Measurements from ENCODE around the gene RUSC2. TPM values are rescaled to one million over a fixed set of nuclear protein-coding genes. Genes with fewer than 3 reads are reported as not detected.
A peak's percentile ranks its signal among the peaks of the same experiment; 100 is the strongest.
"Not testable (repeated sequence)": the region's sequence is repeated elsewhere in the genome, so short reads cannot be mapped to it uniquely, and the experiment has no call there.

RUSC2 gene
- polyA plus RNA-seq, 1 donor = 71.7 TPM

GRCh38 chr9:35521708-35522107, 31.8 kb downstream of the RUSC2 start:
- no peak for DNase-seq (ENCODE audit: low read depth)

DNA sequence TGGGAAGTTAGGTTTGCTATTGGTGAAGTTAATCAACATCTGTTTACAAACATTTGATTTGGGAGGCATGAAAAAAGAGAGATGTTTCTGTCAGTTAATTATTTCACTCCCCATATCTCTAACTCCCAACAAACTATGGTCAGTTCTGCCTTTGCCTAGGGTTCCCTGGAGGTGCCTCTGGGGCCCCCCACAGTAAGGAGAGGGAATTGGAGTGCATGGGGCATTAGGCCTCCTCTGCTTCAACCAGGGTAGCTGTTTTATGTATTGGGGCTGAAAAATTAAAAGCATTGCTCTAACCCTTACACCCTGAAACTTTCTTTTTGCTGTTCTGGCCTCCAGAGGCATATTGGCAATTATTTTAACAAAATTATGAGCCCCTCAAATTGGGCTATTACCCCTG, 32.3 kb downstream of the RUSC2 start:
- DNase-seq (ENCODE audit: low read depth) = no peak

DNA sequence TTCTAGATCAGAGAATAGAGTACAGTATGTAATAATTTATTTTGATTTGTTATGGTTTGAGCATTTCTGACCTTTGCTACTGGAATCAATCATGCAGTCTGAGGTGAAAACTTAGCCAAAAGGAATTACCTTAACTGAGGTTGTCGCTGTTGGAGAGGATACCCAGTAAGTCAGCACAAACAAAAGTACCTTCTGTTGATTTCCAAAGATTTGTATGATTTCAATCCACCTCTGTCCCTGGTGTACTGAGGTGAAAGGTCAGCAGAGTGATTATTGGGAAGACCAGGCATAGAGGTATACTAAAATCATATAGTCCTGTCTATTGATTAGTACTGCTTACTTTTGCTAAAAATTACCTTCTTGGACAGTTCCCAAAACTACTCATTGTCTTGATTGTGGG, 32.8 kb downstream of the RUSC2 start:
- DNase-seq (ENCODE audit: low read depth) = no peak

DNA sequence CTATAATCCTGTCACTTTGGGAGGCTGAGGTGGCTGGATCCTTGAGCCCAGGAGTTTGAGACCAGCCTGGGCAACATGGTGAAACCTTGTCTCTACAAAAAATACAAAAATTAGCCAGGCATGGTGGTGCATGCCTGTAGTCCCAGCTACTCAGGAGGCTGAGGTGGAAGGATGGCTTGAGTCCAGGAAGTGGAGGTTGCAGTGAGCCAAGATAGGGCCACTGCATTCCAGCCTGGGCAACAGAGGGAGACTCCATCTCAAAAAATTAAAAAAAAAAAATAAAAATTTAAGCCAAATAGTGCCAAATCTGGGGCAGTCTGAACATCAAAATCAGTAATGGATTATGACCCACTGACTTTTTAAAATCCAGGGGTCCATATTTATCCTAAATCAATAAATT, 33.6 kb downstream of the RUSC2 start:
- DNase-seq (ENCODE audit: low read depth) = not testable (repeated sequence)

- no peak for DNase-seq (ENCODE audit: low read depth)
These were observed 36.3 kb downstream of the RUSC2 start for GRCh38 chr9:35526087-35526801.

DNA sequence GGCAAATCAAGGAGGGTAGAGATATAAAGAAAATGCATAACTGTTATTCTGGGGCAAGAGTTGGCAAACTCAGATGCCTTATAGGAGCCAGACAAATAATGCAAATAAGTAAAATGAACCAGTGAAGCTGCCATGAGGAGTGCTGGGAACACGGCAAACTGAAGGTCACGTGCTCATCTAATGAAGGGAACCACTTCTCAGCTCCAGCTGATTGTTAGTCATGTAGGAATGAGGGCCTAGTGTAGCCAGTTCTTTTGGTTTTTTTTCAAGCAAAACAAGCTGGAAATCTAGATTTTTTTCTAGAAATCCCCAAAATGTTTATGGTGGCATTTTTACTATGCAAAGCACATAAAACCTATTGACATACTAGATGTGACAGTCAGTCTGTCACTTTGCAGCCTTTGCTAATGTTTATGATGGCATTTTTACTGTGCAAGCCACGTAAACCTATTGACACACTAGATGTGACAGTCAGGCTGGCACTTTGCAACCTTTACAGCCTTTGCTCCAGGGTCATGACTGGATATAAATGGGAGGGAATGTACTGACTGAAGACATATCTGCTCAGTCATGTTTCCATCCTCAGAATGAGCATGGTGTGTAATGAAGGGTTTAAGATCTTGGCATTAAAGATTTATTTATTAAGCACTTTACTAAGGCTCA, 39.4 kb downstream of the RUSC2 start:
- no peak for DNase-seq (ENCODE audit: low read depth)

GRCh38 chr9:35533398-35533797, 43.5 kb downstream of the RUSC2 start:
- DNase-seq (ENCODE audit: low read depth) = no peak

- DNase-seq (ENCODE audit: low read depth) = not testable (repeated sequence)
These were observed 45.0 kb downstream of the RUSC2 start for GRCh38 chr9:35534921-35535320.

DNA sequence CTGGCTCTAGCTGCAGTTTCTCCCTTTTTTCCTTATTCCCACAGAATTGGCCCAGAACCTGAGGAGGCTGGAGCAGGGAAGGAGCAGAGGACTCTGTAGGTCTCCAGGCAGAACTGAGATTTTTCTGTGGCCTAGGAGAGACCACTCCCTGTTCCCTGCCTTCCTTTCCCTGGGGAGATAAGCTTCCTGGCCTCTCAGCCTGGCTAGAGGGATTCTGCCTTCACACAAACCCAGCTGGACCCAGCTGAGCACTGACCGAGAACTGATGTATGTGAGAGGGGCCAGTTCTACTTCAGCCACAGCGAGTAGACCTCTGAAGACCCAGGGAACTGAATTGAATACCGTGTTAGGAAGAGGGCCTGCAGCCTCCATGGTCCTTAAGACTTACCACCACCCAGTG, 48.0 kb downstream of the RUSC2 start:
- DNase-seq (ENCODE audit: low read depth) = no peak

GRCh38 chr9:35538361-35539234, 48.7 kb downstream of the RUSC2 start:
- peak; percentile 67 for DNase-seq (ENCODE audit: low read depth)

Other genes with a start within 250 kb of the RUSC2 start
- gene TESK1, start 115.2 kb downstream of the RUSC2 start, polyA plus RNA-seq (ENCODE audit: insufficient read length) = 42.2 TPM
- gene CD72, start 128.3 kb downstream of the RUSC2 start, polyA plus RNA-seq (ENCODE audit: insufficient read length) = 2.6 TPM
- not detected for gene SIT1, start 160.8 kb downstream of the RUSC2 start, polyA plus RNA-seq (ENCODE audit: insufficient read length)
- not detected for gene RMRP, start 167.9 kb downstream of the RUSC2 start, polyA plus RNA-seq (ENCODE audit: insufficient read length)
- gene CCDC107, start 168.2 kb downstream of the RUSC2 start, polyA plus RNA-seq (ENCODE audit: insufficient read length) = 22.1 TPM
- 5.6 TPM for gene ARHGEF39, start 175.1 kb downstream of the RUSC2 start, polyA plus RNA-seq (ENCODE audit: insufficient read length)
- gene CA9, start 183.8 kb downstream of the RUSC2 start, polyA plus RNA-seq (ENCODE audit: insufficient read length) = 0.87 TPM
- gene TPM2, start 199.8 kb downstream of the RUSC2 start, polyA plus RNA-seq (ENCODE audit: insufficient read length) = 8,819 TPM
- 87.7 TPM for gene TLN1, start 242.1 kb downstream of the RUSC2 start, polyA plus RNA-seq (ENCODE audit: insufficient read length)
- gene CREB3, start 242.6 kb downstream of the RUSC2 start, polyA plus RNA-seq (ENCODE audit: insufficient read length) = 23.5 TPM

Measured in forelimb muscle (tissue), 1 donor.